Mesendoderm (in vitro differentiated cells): Measurements from ENCODE around the gene TNS1.

Source experiments
- DNase-seq: peaks from one replicate; pipeline ENCODE4 v3.0.0; 2013
- H2AK5ac ChIP-seq: 2 replicates; pipeline ENCODE4 v1.6.1; 2013; ENCODE audit warnings: low read length, inconsistent platforms
- H2BK120ac ChIP-seq: 2 replicates; pipeline ENCODE4 v1.6.1; 2013; ENCODE audit warnings: low read depth, mild to moderate bottlenecking, low read length, moderate library complexity, mixed read lengths
- H2BK15ac ChIP-seq: replicated peaks from 2 replicates; pipeline ENCODE4 v1.6.1; 2013; ENCODE audit warnings: low read depth, mild to moderate bottlenecking, moderate library complexity
- H2BK5ac ChIP-seq: 2 replicates; pipeline ENCODE4 v1.6.1; 2013; ENCODE audit warnings: low read length, inconsistent platforms
- H3K18ac ChIP-seq: 2 replicates; pipeline ENCODE4 v1.6.1; 2013; ENCODE audit warnings: mild to moderate bottlenecking, low read length, mixed read lengths
- H3K23ac ChIP-seq: one replicate; pipeline ENCODE4 v1.6.1; 2013; ENCODE audit warnings: low read length
- H3K27ac ChIP-seq: 2 replicates; pipeline ENCODE4 v1.5.1; 2013; ENCODE audit warnings: low read depth, mild to moderate bottlenecking, inconsistent platforms, low read length, moderate library complexity
- H3K27me3 ChIP-seq: 2 replicates; pipeline ENCODE4 v1.6.1; 2013; ENCODE audit warnings: low read length, control low read depth, mild to moderate bottlenecking, inconsistent platforms; ENCODE audit not compliant: insufficient read depth, poor library complexity
- H3K36me3 ChIP-seq: 2 replicates; pipeline ENCODE4 v1.6.1; 2013; ENCODE audit warnings: low read length, inconsistent platforms; ENCODE audit not compliant: control insufficient read depth, insufficient read depth
- H3K4ac ChIP-seq: one replicate; pipeline ENCODE4 v1.6.1; 2013; ENCODE audit warnings: low read depth, mild to moderate bottlenecking, low read length, moderate library complexity
- H3K4me1 ChIP-seq: 2 replicates; pipeline ENCODE4 v1.6.1; 2013; ENCODE audit warnings: low read depth, low read length, inconsistent platforms; ENCODE audit not compliant: control insufficient read depth
- H3K4me2 ChIP-seq: 2 replicates; pipeline ENCODE4 v1.6.1; 2013; ENCODE audit warnings: low read length
- H3K4me3 ChIP-seq: 2 replicates; pipeline ENCODE4 v1.5.1; 2013; ENCODE audit warnings: mild to moderate bottlenecking, low read length
- H3K56ac ChIP-seq: one replicate; pipeline ENCODE4 v1.6.1; 2013; ENCODE audit warnings: low read length
- H3K79me1 ChIP-seq: 2 replicates; pipeline ENCODE4 v1.6.1; 2013; ENCODE audit warnings: low read length, inconsistent platforms
- H3K79me2 ChIP-seq: 2 replicates; pipeline ENCODE4 v1.6.1; 2013; ENCODE audit warnings: mild to moderate bottlenecking, low read length; ENCODE audit not compliant: control insufficient read depth, insufficient read depth
- H3K9ac ChIP-seq: 2 replicates; pipeline ENCODE4 v1.6.1; 2013; ENCODE audit warnings: low read length, inconsistent platforms
- H4K5ac ChIP-seq: one replicate; pipeline ENCODE4 v1.6.1; 2013; ENCODE audit warnings: low read length
- H4K8ac ChIP-seq: one replicate; pipeline ENCODE4 v1.6.1; 2013; ENCODE audit warnings: low read depth, mild to moderate bottlenecking, control low read depth, low read length, moderate library complexity
- WGBS: extraction: QIAGEN DNeasy Blood & Tissue Kit; methylation state at CpG from one replicate; pipeline ENCODE4 v1.1.7; 2013; ENCODE audit warnings: low lambda C conversion rate, missing lambda C conversion rate; ENCODE audit not compliant: insufficient coverage; ENCODE audit errors: extremely low coverage; 5-methylcytosine and 5-hydroxymethylcytosine counted together

The TNS1 gene

DNA sequence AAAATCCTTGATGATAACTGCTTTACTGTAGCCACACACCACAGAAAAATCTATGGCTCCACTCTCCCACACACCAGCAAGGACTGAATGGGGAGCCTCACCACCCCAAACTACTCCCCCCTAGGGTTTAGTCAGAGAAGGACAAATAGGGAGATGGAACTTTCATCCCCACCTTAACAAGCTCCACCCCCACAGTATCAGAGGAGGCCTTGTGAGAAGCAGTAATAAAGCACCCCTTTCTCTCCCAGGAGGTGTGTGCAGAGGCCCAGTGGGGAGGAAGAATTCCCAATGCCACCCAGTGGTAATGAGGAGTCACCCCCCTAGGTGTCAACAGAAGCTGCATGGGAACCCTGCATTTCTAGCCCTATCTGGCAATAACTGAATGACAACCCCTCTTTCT lies 224.9 kb downstream of the TNS1 start:
- no peak overlapping the region for H3K4ac ChIP-seq
- no peak overlapping the region for H4K8ac ChIP-seq
- H3K23ac ChIP-seq: no peak overlapping the region
- H3K56ac ChIP-seq: no peak overlapping the region
- no peaks in the 10 kb centered on the region for H3K79me1 ChIP-seq
- no peak overlapping the region for H3K9ac ChIP-seq
- no peaks in the 10 kb centered on the region for H3K36me3 ChIP-seq
- no peak overlapping the region for H2BK15ac ChIP-seq
- no peaks in the 10 kb centered on the region for H3K4me1 ChIP-seq
- no peak overlapping the region for H3K4me2 ChIP-seq
- no peak overlapping the region for H2BK120ac ChIP-seq
- no peak overlapping the region for H3K4me3 ChIP-seq
- no peak overlapping the region for H4K5ac ChIP-seq
- H2BK5ac ChIP-seq: no peak overlapping the region
- no peak for DNase-seq
- no peak overlapping the region for H2AK5ac ChIP-seq
- no peaks in the 10 kb centered on the region for H3K27me3 ChIP-seq
- H3K79me2 ChIP-seq: no peaks in the 10 kb centered on the region
- no peak overlapping the region for H3K27ac ChIP-seq
- H3K18ac ChIP-seq: no peak overlapping the region

DNA sequence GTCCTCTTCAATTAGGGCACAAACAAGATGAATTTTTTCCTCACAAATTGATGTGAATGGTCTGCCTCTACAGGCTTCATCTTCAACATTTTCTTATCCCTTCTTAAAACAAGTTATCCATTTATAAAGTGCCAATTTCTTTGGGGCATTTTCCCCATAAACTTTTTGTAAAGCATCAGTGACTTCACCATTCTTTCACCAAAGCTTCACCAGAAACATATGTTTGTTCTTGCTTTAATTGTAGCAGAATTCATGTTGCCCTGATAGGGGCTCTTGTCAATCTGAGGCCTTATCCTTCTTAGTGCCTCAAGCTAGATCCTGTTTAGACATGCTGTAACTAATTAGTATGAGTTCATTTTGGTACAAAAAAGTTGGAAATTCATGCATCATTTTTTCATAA lies 226.2 kb downstream of the TNS1 start:
- Histone ChIP-seq H2BK5ac (no peak overlapping the region), H3K4me3 (no peak overlapping the region), H3K4me2 (no peak overlapping the region), H3K4ac (no peak overlapping the region), H3K79me1 (no peaks in the 10 kb centered on the region), H2AK5ac (no peak overlapping the region), H3K27me3 (no peaks in the 10 kb centered on the region), H3K23ac (no peak overlapping the region), H3K79me2 (no peaks in the 10 kb centered on the region), H3K9ac (no peak overlapping the region), H4K8ac (no peak overlapping the region), H3K4me1 (no peaks in the 10 kb centered on the region), H2BK120ac (no peak overlapping the region), H3K27ac (no peak overlapping the region), H4K5ac (no peak overlapping the region), H3K56ac (no peak overlapping the region), H3K36me3 (no peaks in the 10 kb centered on the region), H2BK15ac (no peak overlapping the region), H3K18ac (no peak overlapping the region)
- DNase-seq: no peak

DNA sequence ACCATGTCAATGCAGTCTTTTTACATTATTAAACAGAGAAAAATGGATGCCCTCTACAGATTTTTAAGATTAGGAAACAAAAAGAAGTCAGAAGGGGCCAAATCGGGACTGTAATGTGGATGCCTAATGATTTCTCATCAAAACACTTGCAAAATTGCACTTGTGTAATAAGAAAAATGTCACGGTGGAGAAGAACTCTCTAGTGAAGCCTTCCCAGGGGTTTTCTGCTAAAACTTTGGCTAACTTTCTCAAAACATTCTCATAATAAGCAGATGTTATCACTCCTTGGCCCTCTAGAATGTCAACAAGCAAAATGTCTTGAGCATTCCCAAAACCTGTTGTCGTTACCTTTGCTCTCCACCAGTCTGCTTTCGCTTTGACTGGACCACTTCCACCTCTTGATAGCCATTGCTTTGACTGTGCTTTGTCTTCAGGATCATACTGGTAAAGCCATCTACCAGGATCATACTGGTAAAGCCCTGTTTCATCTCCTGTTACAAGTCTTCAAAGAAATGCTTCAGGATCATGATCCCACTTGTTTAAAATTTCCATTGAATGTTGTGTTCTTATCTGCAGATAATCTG lies 226.8 kb downstream of the TNS1 start:
- Histone ChIP-seq H3K23ac (no peak overlapping the region), H3K27ac (no peak overlapping the region), H3K4me2 (no peak overlapping the region), H2BK120ac (no peak overlapping the region), H3K4ac (no peak overlapping the region), H4K5ac (no peak overlapping the region), H3K4me1 (no peaks in the 10 kb centered on the region), H2BK5ac (no peak overlapping the region), H3K18ac (no peak overlapping the region), H4K8ac (no peak overlapping the region), H3K79me2 (no peaks in the 10 kb centered on the region), H3K56ac (no peak overlapping the region), H3K79me1 (no peaks in the 10 kb centered on the region), H3K27me3 (no peaks in the 10 kb centered on the region), H3K9ac (no peak overlapping the region), H2BK15ac (no peak overlapping the region), H3K36me3 (no peaks in the 10 kb centered on the region), H2AK5ac (no peak overlapping the region), H3K4me3 (no peak overlapping the region)
- WGBS: no CpG with 5 or more reads among the region's 4 CpGs
- DNase-seq: peak; percentile 34

DNA sequence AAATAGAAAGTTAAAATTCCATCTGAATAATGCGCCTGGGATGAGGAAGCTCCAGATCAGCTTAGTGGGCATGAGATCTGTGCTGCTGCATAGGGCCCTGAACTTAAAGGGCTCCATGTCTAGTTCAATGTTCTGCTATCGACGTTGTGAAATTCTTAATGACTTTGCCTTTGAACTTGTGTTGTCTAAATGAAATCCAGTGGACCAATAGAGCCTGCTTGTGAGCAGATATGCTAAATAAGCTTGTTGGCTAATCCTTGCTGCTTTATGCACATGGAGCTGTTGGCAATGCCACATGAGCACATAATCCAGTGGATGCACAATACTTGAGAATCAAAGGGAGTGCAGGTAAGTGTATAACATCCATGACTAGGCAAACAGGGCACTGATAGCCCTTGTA lies 228.6 kb downstream of the TNS1 start:
- Histone ChIP-seq H3K4me3 (no peak overlapping the region), H2BK5ac (no peak overlapping the region), H2BK120ac (no peak overlapping the region), H3K4ac (no peak overlapping the region), H3K36me3 (no peaks in the 10 kb centered on the region), H3K27me3 (no peaks in the 10 kb centered on the region), H3K79me2 (no peaks in the 10 kb centered on the region), H2BK15ac (no peak overlapping the region), H4K8ac (no peak overlapping the region), H3K23ac (no peak overlapping the region), H3K9ac (no peak overlapping the region), H3K4me1 (no peaks in the 10 kb centered on the region), H3K18ac (no peak overlapping the region), H3K27ac (no peak overlapping the region), H3K4me2 (no peak overlapping the region), H4K5ac (no peak overlapping the region), H3K79me1 (no peaks in the 10 kb centered on the region), H2AK5ac (no peak overlapping the region), H3K56ac (no peak overlapping the region)
- no peak for DNase-seq
- no CpG with 5 or more reads among the region's 3 CpGs for WGBS

DNA sequence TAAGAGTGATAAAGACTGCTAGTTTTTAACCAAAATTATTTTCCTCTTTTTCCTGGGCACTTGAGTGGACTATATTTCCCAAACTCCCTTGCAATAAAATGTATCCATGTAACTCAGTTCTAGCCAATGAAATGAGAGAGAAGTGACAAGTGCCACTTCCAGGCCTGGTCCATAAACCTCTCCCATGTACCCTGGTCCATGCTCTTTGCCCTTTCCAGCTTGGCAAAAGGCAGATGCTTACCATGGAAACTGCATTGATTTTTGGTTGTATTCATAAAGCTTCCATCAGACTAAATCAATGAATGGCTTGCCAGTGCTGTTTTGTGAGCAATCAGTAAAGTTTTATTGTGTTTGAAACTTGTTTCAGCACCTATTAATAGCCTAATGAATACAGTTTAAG lies 229.3 kb downstream of the TNS1 start:
- no peak overlapping the region for H3K4ac ChIP-seq
- H4K5ac ChIP-seq: no peak overlapping the region
- no peak overlapping the region for H2BK5ac ChIP-seq
- H3K79me1 ChIP-seq: no peaks in the 10 kb centered on the region
- no peaks in the 10 kb centered on the region for H3K27me3 ChIP-seq
- H3K56ac ChIP-seq: no peak overlapping the region
- no peaks in the 10 kb centered on the region for H3K4me1 ChIP-seq
- H3K79me2 ChIP-seq: no peaks in the 10 kb centered on the region
- H2BK15ac ChIP-seq: no peak overlapping the region
- no peak overlapping the region for H3K4me3 ChIP-seq
- H2BK120ac ChIP-seq: no peak overlapping the region
- no peak overlapping the region for H3K18ac ChIP-seq
- H3K9ac ChIP-seq: no peak overlapping the region
- no peak overlapping the region for H3K27ac ChIP-seq
- no peaks in the 10 kb centered on the region for H3K36me3 ChIP-seq
- no peak overlapping the region for H3K23ac ChIP-seq
- no peak overlapping the region for H3K4me2 ChIP-seq
- DNase-seq: no peak
- no peak overlapping the region for H2AK5ac ChIP-seq
- no peak overlapping the region for H4K8ac ChIP-seq

DNA sequence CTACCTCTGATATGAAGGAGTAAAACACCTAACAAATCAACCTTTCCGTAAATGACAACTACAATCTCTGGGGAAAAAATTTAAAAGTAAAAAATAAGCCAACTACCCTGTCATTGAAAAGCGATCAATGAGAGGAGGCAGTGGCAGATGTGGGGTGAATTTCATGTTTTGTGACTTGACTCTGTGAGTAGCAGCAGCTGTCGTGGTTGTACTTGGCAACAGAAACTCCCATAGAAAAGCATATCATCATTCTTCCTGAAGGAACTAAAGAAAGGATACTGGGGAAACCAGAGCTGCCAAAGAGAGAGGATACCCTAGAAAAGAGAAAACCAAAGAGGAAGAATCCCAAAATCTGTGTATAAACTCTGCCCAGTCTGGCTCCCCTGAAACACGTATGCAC lies 236.4 kb downstream of the TNS1 start:
- H3K4me3 ChIP-seq: no peak overlapping the region
- H3K79me2 ChIP-seq: no peaks in the 10 kb centered on the region
- no peak overlapping the region for H3K9ac ChIP-seq
- no peaks in the 10 kb centered on the region for H3K27me3 ChIP-seq
- H2BK15ac ChIP-seq: no peak overlapping the region
- H3K4me2 ChIP-seq: no peak overlapping the region
- H3K27ac ChIP-seq: no peak overlapping the region
- no peak overlapping the region for H2BK120ac ChIP-seq
- H3K4me1 ChIP-seq: no peaks in the 10 kb centered on the region
- no peak overlapping the region for H3K23ac ChIP-seq
- DNase-seq: no peak
- no peak overlapping the region for H3K56ac ChIP-seq
- no peak overlapping the region for H4K8ac ChIP-seq
- no peaks in the 10 kb centered on the region for H3K79me1 ChIP-seq
- no peak overlapping the region for H2AK5ac ChIP-seq
- no peak overlapping the region for H4K5ac ChIP-seq
- no CpG with 5 or more reads among the region's 4 CpGs for WGBS
- H3K36me3 ChIP-seq: no peaks in the 10 kb centered on the region
- H3K4ac ChIP-seq: no peak overlapping the region
- no peak overlapping the region for H3K18ac ChIP-seq
- no peak overlapping the region for H2BK5ac ChIP-seq
